Fibroblast of villous mesenchyme (primary cell): ENCODE measurements around the gene MAGI1. TPM values are rescaled to one million over a fixed set of nuclear protein-coding genes. Genes with fewer than 3 reads are reported as not detected.

Experiments
- DNase-seq: peaks from one replicate; pipeline ENCODE4 v3.0.0-alpha.2; 2010; ENCODE audit warnings: low read depth
- H3K4me3 ChIP-seq: 2 replicates; pipeline ENCODE4 v1.5.1; 2011; ENCODE audit warnings: low read depth, mild to moderate bottlenecking, low read length
- total RNA-seq: library from RNA; depleted of rRNA; stranded (reverse); fragments of >200 nt; gene quantifications from 2 replicates; pipeline ENCODE4 v1.2.3, GENCODE V29; 2012
- TF ChIP-seq, protein P1 (sequence below): IDR thresholded peaks from 2 replicates; pipeline ENCODE4 v1.5.1; 2012; ENCODE audit warnings: low read depth, mild to moderate bottlenecking, low read length; ENCODE audit not compliant: insufficient read depth

Gene MAGI1
- total RNA-seq, 1 donor: 20.7 TPM

DNA sequence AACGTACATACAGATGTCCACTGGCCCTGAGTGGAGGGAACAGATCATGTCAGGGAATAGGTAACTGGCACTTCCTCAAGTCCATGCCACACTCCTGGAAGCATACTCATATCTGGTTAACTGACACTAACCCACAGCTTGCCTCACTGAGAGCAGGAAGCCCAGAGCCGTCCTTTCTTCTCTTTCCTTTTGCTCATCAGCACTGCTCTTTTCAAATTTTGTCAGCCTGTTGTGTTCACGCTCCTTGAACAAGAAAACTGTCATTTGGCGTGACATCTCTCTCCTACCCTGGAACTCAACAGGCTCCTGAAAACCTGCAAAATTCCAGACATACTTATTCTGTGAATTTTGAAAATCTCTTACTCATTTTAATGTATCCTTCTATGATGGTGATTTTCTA lies 360.2 kb downstream of the MAGI1 start:
- TF ChIP-seq, protein P1, sequence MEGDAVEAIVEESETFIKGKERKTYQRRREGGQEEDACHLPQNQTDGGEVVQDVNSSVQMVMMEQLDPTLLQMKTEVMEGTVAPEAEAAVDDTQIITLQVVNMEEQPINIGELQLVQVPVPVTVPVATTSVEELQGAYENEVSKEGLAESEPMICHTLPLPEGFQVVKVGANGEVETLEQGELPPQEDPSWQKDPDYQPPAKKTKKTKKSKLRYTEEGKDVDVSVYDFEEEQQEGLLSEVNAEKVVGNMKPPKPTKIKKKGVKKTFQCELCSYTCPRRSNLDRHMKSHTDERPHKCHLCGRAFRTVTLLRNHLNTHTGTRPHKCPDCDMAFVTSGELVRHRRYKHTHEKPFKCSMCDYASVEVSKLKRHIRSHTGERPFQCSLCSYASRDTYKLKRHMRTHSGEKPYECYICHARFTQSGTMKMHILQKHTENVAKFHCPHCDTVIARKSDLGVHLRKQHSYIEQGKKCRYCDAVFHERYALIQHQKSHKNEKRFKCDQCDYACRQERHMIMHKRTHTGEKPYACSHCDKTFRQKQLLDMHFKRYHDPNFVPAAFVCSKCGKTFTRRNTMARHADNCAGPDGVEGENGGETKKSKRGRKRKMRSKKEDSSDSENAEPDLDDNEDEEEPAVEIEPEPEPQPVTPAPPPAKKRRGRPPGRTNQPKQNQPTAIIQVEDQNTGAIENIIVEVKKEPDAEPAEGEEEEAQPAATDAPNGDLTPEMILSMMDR: no peak
- no peak overlapping the region for H3K4me3 ChIP-seq
- DNase-seq: no peak

DNA sequence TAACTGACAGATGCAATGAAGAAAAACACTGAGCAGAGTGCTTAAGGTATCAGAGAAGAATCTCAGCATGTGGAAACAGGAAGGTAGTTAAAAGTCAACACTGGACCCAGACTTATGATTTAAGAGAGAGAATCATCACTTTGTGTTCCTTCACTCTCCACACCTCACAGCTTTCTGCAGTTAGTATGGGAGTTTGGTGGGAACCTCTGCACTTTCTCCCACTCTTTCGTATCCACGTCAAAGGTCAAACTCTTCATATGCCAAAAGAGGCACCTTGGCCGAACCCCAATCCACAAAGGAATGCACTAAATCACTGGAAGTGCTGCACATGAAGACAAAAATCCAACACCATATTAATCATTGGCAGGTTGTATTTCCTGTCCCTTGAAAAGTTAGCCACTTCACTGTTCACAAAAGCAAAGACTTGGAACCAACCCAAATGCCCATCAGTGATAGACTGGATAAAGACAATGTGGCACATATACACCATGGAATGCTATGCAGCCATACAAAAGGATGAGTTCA lies 361.2 kb downstream of the MAGI1 start:
- H3K4me3 ChIP-seq: no peak overlapping the region
- DNase-seq: no peak
- TF ChIP-seq, protein P1: no peak

DNA sequence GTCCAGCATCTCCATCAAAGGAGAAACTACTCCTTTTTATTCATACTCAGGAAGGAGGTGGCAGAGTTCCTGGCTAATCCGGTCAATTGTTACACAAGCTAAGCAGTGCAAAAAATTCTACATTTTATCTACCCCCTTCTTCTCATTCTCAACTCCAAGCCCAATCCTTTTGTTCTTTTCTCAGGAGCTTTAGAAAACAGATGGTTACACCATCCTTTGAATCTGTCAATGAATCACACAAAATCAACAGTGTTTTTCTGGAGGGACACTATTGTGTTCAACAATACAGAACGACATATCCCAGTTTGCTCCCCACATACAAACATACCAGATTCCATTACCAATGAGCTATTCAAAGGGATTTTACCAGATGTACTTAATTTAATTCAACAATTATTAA lies 362.1 kb downstream of the MAGI1 start:
- no peak for DNase-seq
- TF ChIP-seq, protein P1: no peak
- H3K4me3 ChIP-seq: no peak overlapping the region

DNA sequence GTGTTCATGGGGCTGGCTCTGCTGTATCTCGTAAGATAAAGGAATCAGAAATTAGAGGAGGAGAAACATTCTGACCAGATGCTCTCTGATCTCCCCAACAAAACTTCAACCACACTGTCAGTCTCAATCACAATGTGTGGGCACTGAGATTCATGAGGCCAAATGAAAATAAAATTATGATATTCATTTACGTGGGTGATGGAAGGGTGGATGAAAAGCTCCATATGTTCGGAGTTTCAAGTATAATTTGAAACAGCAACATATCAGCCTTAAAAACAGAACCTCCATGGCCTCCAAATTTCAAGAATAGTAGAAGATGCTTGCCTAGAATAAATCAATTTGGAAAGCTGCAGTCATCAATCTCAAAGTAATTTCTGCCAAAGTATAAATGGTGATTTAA lies 363.7 kb downstream of the MAGI1 start:
- DNase-seq: no peak
- TF ChIP-seq, protein P1: no peak
- no peak overlapping the region for H3K4me3 ChIP-seq

DNA sequence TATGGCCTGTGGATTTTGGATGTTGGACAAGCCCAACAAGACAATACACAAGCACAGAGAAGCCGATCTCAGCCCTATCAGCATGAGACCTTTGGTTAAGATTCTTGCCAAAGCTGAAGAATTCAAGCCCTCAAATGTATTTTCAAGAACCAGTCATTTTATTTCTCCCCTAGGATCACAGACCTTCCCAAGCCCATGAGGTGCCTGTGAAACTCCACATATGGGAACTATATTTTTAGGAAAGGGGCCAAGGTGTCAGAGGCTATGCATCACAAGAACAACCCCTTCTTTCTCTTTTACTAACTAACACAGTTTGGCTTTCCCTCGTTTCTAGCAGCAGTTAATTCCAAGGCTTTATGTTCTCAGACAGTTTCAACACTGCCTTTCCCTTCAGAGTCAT lies 364.5 kb downstream of the MAGI1 start:
- TF ChIP-seq, protein P1: no peak
- H3K4me3 ChIP-seq: no peak overlapping the region
- no peak for DNase-seq

DNA sequence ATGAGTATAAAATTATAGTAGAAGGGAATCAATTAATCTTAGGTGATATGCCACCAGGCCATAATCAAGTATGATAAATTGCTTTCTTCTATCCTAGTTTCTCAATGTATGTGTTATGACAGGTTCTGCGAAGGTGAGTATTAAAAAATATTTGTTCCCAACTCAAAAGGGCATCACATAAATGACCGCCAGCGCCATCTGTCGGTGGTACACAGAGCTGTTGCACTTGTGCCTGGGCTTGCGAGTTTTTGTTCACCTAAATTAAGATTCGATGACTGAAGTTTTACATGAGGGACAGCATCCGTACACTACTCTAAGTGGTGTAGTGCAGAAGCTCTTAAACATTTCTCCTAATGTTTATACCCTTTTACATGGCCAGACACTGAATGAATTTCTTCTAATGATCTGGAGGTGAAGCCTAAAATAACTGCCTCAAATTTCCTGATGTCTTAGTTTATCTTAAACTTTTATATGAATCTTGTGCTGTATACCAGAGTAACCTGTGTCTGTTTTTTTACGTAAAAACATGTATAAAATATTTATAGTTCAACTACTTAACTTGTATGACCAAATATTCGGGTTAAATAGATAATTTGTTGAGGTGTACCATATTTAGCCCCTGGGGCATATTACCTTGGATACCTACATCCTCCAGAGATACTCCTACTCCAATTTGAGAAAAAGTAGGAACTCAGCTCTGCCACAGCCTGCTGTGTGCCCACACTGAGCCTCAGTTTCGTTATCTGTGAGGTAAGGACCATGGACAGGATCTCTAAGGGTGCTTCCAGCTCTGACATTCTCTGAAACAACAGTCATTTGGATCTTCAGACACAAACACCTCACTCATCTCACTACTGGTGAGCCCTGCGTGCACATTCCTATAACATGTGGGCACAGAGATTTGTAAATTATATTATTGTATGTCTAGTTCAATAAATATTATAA lies 365.6 kb downstream of the MAGI1 start:
- peak; percentile 54 for DNase-seq
- TF ChIP-seq, protein P1: peak; percentile 84

DNA sequence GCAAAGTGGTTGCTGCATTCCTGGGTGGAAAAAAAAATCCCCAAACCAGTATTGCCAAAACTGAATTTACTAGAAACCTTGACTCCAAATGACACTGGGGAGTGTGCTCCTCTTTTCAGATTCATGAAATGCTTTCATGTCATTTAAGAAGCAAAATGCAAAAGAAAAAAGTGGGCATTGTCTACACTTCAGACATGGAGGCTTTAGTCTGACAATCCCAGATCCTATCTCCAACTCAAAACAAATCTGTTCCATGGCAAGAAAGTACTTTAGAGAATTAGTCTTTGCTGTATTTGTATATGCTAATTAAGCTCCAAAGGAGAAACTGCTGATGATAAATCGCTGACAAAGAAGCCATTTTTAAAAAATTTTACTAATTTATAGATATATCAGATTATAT lies 366.7 kb downstream of the MAGI1 start:
- no peak overlapping the region for H3K4me3 ChIP-seq
- DNase-seq: no peak
- TF ChIP-seq, protein P1: no peak

More for the DNA sequence above, 365.6 kb downstream of the MAGI1 start:
- H3K4me3 ChIP-seq: no peak overlapping the region
